Neural progenitor cell (in vitro differentiated cells): Measurements from ENCODE around the gene CSNK1G3. TPM values are rescaled to one million over a fixed set of nuclear protein-coding genes. Genes with fewer than 3 reads are reported as not detected.
A peak's percentile ranks its signal among the peaks of the same experiment; 100 is the strongest.

ENCODE experiments used
- DNase-seq: peaks from one replicate; pipeline ENCODE4 v3.0.0-alpha.2; 2016; ENCODE audit warnings: low spot score
- H2AFZ ChIP-seq: fragments of 200-600 bp; sonication (generic); replicated peaks from 2 replicates; pipeline ENCODE4 v1.6.1; 2016; ENCODE audit warnings: antibody characterized with exemption
- H3F3A ChIP-seq: fragments of 200-600 bp; sonication (generic); 2 replicates; pipeline ENCODE4 v1.6.1; 2016; ENCODE audit warnings: antibody characterized with exemption, low read depth
- H3K27ac ChIP-seq: fragments of 200-600 bp; sonication (generic); 2 replicates; pipeline ENCODE4 v1.5.1; 2016; ENCODE audit warnings: mild to moderate bottlenecking
- H3K27me3 ChIP-seq: fragments of 200-600 bp; sonication (generic); 2 replicates; pipeline ENCODE4 v1.6.1; 2016; ENCODE audit warnings: mild to moderate bottlenecking, moderate library complexity
- H3K36me3 ChIP-seq: fragments of 200-600 bp; sonication (generic); 2 replicates; pipeline ENCODE4 v1.5.1; 2016
- H3K4me1 ChIP-seq: fragments of 200-600 bp; sonication (generic); 2 replicates; pipeline ENCODE4 v1.6.1; 2016; ENCODE audit warnings: mixed run types
- H3K4me2 ChIP-seq: fragments of 200-600 bp; sonication (generic); 2 replicates; pipeline ENCODE4 v1.6.1; 2016
- H3K4me3 ChIP-seq: fragments of 200-600 bp; sonication (generic); 2 replicates; pipeline ENCODE4 v1.5.1; 2016
- H3K79me2 ChIP-seq: fragments of 200-600 bp; sonication (generic); 2 replicates; pipeline ENCODE4 v1.6.1; 2016; ENCODE audit warnings: low read depth
- H3K9ac ChIP-seq: fragments of 200-600 bp; sonication (generic); 2 replicates; pipeline ENCODE4 v1.6.1; 2016
- H3K9me3 ChIP-seq: fragments of 200-600 bp; sonication (generic); 2 replicates; pipeline ENCODE4 v1.5.1; 2016; ENCODE audit warnings: low read depth
- H4K20me1 ChIP-seq: fragments of 200-600 bp; sonication (generic); 2 replicates; pipeline ENCODE4 v1.6.1; 2016; ENCODE audit warnings: low read depth
- H3K27ac Mint-ChIP-seq: 3 replicates; pipeline ENCODE4 v1.8.0; 2021; ENCODE audit warnings: mixed read lengths
- H3K27me3 Mint-ChIP-seq: 2 replicates; pipeline ENCODE4 v1.8.0; 2022; ENCODE audit warnings: low read depth, mild to moderate bottlenecking, inconsistent platforms, moderate library complexity, mixed read lengths; ENCODE audit not compliant: insufficient read depth
- H3K36me3 Mint-ChIP-seq: 3 replicates; pipeline ENCODE4 v1.8.0; 2021; ENCODE audit warnings: mixed read lengths
- H3K4me1 Mint-ChIP-seq: 3 replicates; pipeline ENCODE4 v1.8.0; 2021; ENCODE audit warnings: mixed read lengths
- H3K4me3 Mint-ChIP-seq: 3 replicates; pipeline ENCODE4 v1.8.0; 2021; ENCODE audit warnings: mild to moderate bottlenecking, moderate library complexity, mixed read lengths
- H3K9me3 Mint-ChIP-seq: 3 replicates; pipeline ENCODE4 v1.8.0; 2020; ENCODE audit warnings: mixed read lengths
- CTCF ChIP-seq: fragments of 200-600 bp; sonication (generic); IDR thresholded peaks from 2 replicates; pipeline ENCODE4 v1.5.1; 2017; ENCODE audit warnings: antibody characterized with exemption, mild to moderate bottlenecking
- EZH2 ChIP-seq: fragments of 200-600 bp; sonication (generic); IDR thresholded peaks from 2 replicates; pipeline ENCODE4 v1.6.1; 2017; ENCODE audit warnings: antibody characterized with exemption, mild to moderate bottlenecking, moderate library complexity
- EZH2phosphoT487 ChIP-seq: fragments of 200-600 bp; sonication (generic); IDR thresholded peaks from 2 replicates; pipeline ENCODE4 v1.6.1; 2017; ENCODE audit warnings: antibody characterized with exemption
- total RNA-seq: library from RNA; depleted of rRNA; stranded (reverse); fragments of >200 nt; gene quantifications from 2 replicates; pipeline ENCODE4 v1.2.3, GENCODE V29; 2015; ENCODE audit warnings: low replicate concordance

The CSNK1G3 gene
- total RNA-seq, 1 donor from 2014 or later = 96.7 TPM

GRCh38 chr5:123610209-123610608, 98.2 kb downstream of the CSNK1G3 start:
- H3K4me3 Mint-ChIP-seq = no peak overlapping the region
- H3K36me3 Mint-ChIP-seq = peaks cover 12% of the 10 kb centered on the region
- H3K4me1 Mint-ChIP-seq = no peaks in the 10 kb centered on the region
- Histone ChIP-seq H3K4me3 (no peak overlapping the region), H3K79me2 (no peaks in the 10 kb centered on the region), H3K36me3 (peaks cover 9% of the 10 kb centered on the region), H3K27me3 (no peaks in the 10 kb centered on the region), H2AFZ (no peak overlapping the region), H3K4me2 (no peak overlapping the region), H3K9me3 (no peaks in the 10 kb centered on the region), H3K27ac (no peak overlapping the region), H4K20me1 (no peaks in the 10 kb centered on the region), H3F3A (peaks cover 5% of the 10 kb centered on the region), H3K4me1 (no peaks in the 10 kb centered on the region), H3K9ac (no peak overlapping the region)
- no peak overlapping the region for H3K27ac Mint-ChIP-seq
- H3K9me3 Mint-ChIP-seq = no peaks in the 10 kb centered on the region
- TF ChIP-seq EZH2phosphoT487 (no peak), EZH2 (no peak), CTCF (no peak)
- peaks cover 3% of the 10 kb centered on the region for H3K27me3 Mint-ChIP-seq
- no peak for DNase-seq

GRCh38 chr5:123610665-123611405, 98.9 kb downstream of the CSNK1G3 start:
- no peak overlapping the region for H3K4me2 ChIP-seq
- peaks cover 9% of the 10 kb centered on the region for H3K36me3 ChIP-seq
- Mint-ChIP-seq H3K36me3 (peaks cover 14% of the 10 kb centered on the region), H3K4me1 (no peaks in the 10 kb centered on the region), H3K4me3 (no peak overlapping the region), H3K27ac (no peak overlapping the region), H3K9me3 (no peaks in the 10 kb centered on the region), H3K27me3 (peaks cover 3% of the 10 kb centered on the region)
- H3K4me1 ChIP-seq = no peaks in the 10 kb centered on the region
- H2AFZ ChIP-seq = no peak overlapping the region
- no peak overlapping the region for H3K27ac ChIP-seq
- H3K4me3 ChIP-seq = no peak overlapping the region
- no peaks in the 10 kb centered on the region for H3K79me2 ChIP-seq
- H3K9me3 ChIP-seq = no peaks in the 10 kb centered on the region
- TF ChIP-seq CTCF = peak; percentile 99
- no peak for TF ChIP-seq EZH2phosphoT487
- TF ChIP-seq EZH2 = no peak
- peaks cover 5% of the 10 kb centered on the region for H3F3A ChIP-seq
- H4K20me1 ChIP-seq = no peaks in the 10 kb centered on the region
- H3K27me3 ChIP-seq = no peaks in the 10 kb centered on the region
- peak; percentile 59 for DNase-seq
- no peak overlapping the region for H3K9ac ChIP-seq

GRCh38 chr5:123611406-123611709, 99.4 kb downstream of the CSNK1G3 start:
- Mint-ChIP-seq H3K27ac (no peak overlapping the region), H3K27me3 (peaks cover 3% of the 10 kb centered on the region), H3K4me3 (no peak overlapping the region), H3K4me1 (no peaks in the 10 kb centered on the region), H3K36me3 (peaks cover 14% of the 10 kb centered on the region), H3K9me3 (no peaks in the 10 kb centered on the region)
- no peak overlapping the region for H3K27ac ChIP-seq
- DNase-seq = no peak
- H3K4me1 ChIP-seq = no peaks in the 10 kb centered on the region
- no peak overlapping the region for H2AFZ ChIP-seq
- H3K9me3 ChIP-seq = no peaks in the 10 kb centered on the region
- no peaks in the 10 kb centered on the region for H3K27me3 ChIP-seq
- no peak overlapping the region for H3K4me2 ChIP-seq
- TF ChIP-seq CTCF (no peak), EZH2 (no peak), EZH2phosphoT487 (no peak)
- no peaks in the 10 kb centered on the region for H4K20me1 ChIP-seq
- no peak overlapping the region for H3K9ac ChIP-seq
- H3K79me2 ChIP-seq = no peaks in the 10 kb centered on the region
- H3K36me3 ChIP-seq = peaks cover 9% of the 10 kb centered on the region
- peaks cover 5% of the 10 kb centered on the region for H3F3A ChIP-seq
- H3K4me3 ChIP-seq = no peak overlapping the region
